H1 (cell line): ENCODE results near the gene WNK2. TPM values are rescaled to one million over a fixed set of nuclear protein-coding genes. Genes with fewer than 3 reads are reported as not detected.

Experiments used
- ATF2 ChIP-seq: IDR thresholded peaks from 2 replicates; pipeline ENCODE4 v1.6.1; 2012; ENCODE audit warnings: low read length, inconsistent platforms
- GTF2F1 ChIP-seq: IDR thresholded peaks from 2 replicates; pipeline ENCODE4 v1.6.1; 2012; ENCODE audit warnings: low read depth, low read length, improper control_type of control experiment, borderline replicate concordance
- HDAC6 ChIP-seq: IDR thresholded peaks from one replicate; pipeline ENCODE4 v1.7.1; 2012; ENCODE audit warnings: low read depth, mild to moderate bottlenecking, inconsistent platforms, low read length, moderate library complexity
- KDM4A ChIP-seq: IDR thresholded peaks from one replicate; pipeline ENCODE4 v1.7.1; 2012; ENCODE audit warnings: low read depth, mild to moderate bottlenecking, moderate library complexity, low read length, inconsistent platforms; ENCODE audit not compliant: severe bottlenecking
- NRF1 ChIP-seq: IDR thresholded peaks from 2 replicates; pipeline ENCODE4 v1.6.1; 2011; ENCODE audit warnings: mild to moderate bottlenecking, low read depth, low read length, improper control_type of control experiment
- SIN3A ChIP-seq, 2 experiments: IDR thresholded peaks in 1 of 2; conservative IDR thresholded peaks in 1 of 2; 2 replicates each; pipeline ENCODE4 v1.6.1; 2011 to 2012; ENCODE audit warnings: low read length in 2 of 2, improper control_type of control experiment in 1 of 2, low read depth in 1 of 2, mild to moderate bottlenecking in 1 of 2
- SRF ChIP-seq: IDR thresholded peaks from 2 replicates; pipeline ENCODE4 v1.6.1; 2011; ENCODE audit warnings: mild to moderate bottlenecking, low read depth, low read length, moderate library complexity
- TEAD4 ChIP-seq: IDR thresholded peaks from 2 replicates; pipeline ENCODE4 v1.6.1; 2012; ENCODE audit warnings: low read depth, low read length, inconsistent platforms, mixed read lengths
- polyA plus RNA-seq, 7 experiments: library from polyadenylated mRNA; depleted of rRNA in 3 of 7; stranded (reverse) in 5 of 7; unstranded in 2 of 7; fragments of >200 nt in 5 of 7; fragments of 200-250 nt in 2 of 7; gene quantifications; 1 replicate in 5 of 7; 2 replicates in 1 of 7; 4 replicates in 1 of 7; pipeline versions ENCODE4 v1.2.1 to v1.2.3, GENCODE V29; 2011 to 2013; ENCODE audit warnings: missing spikeins in 2 of 7, mixed read lengths in 2 of 7
- total RNA-seq: library from RNA; stranded (reverse); fragmentation: NEBNext Ultra II Directional; extraction: Animal tissue kit (Norgen Biotek cat#: 25700); gene quantifications from 2 replicates; pipeline ENCODE4 v1.2.1, GENCODE V29; 2021

WNK2 gene
- total and polyA plus RNA-seq, 2 of the 8 experiments (the other 6 are each of a cell fraction or from before 2014, with no cell fraction given): 12.0 to 87.2 TPM

GRCh38 chr9:93265301-93265971 lies 81.5 kb downstream of the WNK2 start (continued):
- TF ChIP-seq ATF2 (no peak), KDM4A (no peak), SRF (no peak), HDAC6 (no peak), NRF1 (no peak), SIN3A (conservative IDR thresholded peaks at IDR 0.05 in 1 of 2, IDR thresholded peaks at IDR 0.05 in 1 of 2; ENCODE audit: low read depth in 1 of 2, low read length in 2 of 2) (no peak), TEAD4 (no peak), GTF2F1 (no peak)
